GM21390 (cell line): ENCODE data around the gene ALKBH5.
"Not testable (repeated sequence)": the region's sequence is repeated elsewhere in the genome, so short reads cannot be mapped to it uniquely, and the experiment has no call there.

Experiments used
- ATAC-seq: cut with Tn5 transposase; IDR thresholded peaks from one replicate; pipeline ENCODE4 v1.9.1; 2021; ENCODE audit not compliant: unreplicated experiment

The ALKBH5 gene

DNA sequence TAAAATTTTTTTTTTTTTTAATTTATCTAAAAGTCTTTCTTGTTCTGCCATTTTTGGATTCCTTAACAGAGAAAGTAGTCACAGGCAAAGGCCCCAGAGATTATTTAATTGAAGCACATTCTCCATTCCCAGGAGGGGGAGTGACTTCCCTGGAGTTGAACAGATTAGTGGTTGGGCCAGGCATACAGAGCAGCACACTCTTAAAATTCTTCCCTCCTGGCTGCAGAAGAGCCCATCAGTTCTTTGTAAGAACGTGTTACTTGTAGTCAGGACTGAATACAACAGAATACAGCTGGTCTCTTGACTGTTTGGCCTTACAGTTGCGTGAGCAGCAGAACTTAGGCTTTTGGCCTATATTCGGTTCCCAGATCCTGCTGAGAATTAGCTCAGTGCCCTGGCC lies 1.8 kb downstream of the ALKBH5 start:
- no peak for ATAC-seq

GRCh38 chr17:18185832-18186626 lies 2.4 kb downstream of the ALKBH5 start:
- ATAC-seq, result no peak

GRCh38 chr17:18186627-18186982 lies 3.0 kb downstream of the ALKBH5 start:
- no peak for ATAC-seq

- ATAC-seq, result no peak
Measured at GRCh38 chr17:18187226-18187625, 3.6 kb downstream of the ALKBH5 start.

GRCh38 chr17:18187821-18188761 lies 4.5 kb downstream of the ALKBH5 start:
- ATAC-seq, result no peak

GRCh38 chr17:18190628-18191235 lies 7.1 kb downstream of the ALKBH5 start:
- no peak for ATAC-seq

- no peak for ATAC-seq
Measured at GRCh38 chr17:18191236-18191667, 7.6 kb downstream of the ALKBH5 start.

- ATAC-seq, result no peak
Measured at GRCh38 chr17:18191967-18192366, 8.3 kb downstream of the ALKBH5 start.

DNA sequence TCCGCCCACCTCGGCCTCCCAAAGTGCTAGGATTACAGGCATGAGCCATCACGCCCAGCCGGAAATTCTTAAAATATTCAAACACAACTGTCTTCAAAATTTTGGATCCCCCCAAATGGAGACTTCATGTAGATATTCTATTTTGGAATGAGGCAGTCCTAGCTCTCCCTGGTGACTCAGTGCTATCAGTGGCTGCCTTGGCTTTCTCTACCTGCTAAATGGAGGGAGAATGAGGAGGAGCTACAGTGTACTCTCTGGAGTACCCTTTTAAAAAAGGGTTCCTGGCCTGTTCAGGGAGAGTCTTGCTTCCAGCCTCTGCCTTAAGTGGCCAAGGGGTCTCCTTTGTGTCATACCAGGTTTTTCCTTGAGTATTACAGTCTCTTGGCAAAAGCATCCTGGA lies 10.8 kb downstream of the ALKBH5 start:
- no peak for ATAC-seq

DNA sequence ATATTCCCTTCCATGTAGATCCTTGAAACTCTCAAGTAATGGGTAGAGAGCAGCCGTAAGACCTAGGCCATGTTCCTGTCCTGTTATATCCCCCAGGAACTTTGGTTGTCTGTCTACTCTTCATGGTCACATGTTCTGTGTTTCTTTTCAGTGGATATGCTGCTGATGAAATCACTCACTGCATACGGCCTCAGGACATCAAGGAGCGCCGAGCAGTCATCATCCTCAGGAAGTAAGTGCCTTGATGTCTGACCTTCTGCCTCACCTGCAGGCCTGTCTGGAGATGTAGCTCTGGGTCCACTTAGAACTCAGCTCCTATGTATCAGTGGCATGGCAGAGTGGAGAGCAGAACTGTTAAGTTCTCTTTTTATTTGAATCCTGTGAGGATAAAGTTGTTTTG lies 11.2 kb downstream of the ALKBH5 start:
- ATAC-seq, result no peak

- no peak for ATAC-seq
Measured at GRCh38 chr17:18195246-18195645, 11.6 kb downstream of the ALKBH5 start.

DNA sequence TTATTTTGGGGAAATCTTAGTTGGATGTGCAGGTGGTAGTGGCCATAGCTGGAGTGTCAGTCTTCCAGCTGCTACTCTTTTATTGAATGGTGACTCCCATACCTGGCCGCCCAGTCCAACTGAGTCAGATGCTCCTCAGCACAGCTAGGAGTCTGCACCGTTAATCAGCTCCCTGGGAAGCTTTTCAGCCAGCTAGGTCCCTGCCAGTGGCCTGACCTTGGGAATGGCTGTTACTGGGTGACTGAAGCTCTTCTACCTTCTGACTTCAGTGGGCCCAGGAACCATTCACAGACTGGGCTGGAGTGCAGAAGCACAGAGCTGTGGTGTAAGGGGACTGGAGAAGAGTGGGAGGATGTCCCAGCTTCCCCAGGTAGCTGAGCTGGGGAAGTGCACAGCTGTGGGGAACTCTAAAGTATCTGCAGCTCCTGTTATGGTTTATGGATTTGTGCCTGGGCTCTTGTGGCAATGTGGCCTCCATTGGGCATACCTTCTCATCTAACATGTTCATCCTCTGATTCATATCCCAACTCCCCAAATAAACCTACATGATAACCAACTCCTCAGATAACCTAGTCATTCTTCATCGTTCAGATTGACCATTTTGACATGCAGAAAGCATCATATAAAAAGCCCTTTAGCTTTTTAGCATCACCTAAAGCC lies 14.0 kb downstream of the ALKBH5 start:
- no peak for ATAC-seq

DNA sequence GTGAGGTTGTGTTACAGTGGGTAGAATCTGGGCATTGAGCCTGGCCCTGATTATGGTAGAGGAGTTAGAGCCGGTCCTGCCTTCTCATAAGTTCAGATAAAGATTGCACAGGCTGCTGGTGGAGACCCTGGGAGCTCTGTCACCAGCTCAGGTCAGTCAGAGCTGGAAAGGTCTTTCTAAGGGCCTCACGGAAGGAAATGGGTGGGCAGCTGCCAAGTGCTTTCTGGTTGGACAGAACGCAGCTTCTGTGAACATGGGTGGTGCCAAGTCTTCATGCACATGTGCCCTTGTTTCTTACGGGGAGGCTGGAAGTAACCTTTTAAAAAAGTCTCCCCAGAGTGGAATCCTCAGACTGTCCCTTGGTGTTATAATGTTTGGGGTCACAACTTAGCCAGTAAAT lies 14.9 kb downstream of the ALKBH5 start:
- ATAC-seq, result no peak

DNA sequence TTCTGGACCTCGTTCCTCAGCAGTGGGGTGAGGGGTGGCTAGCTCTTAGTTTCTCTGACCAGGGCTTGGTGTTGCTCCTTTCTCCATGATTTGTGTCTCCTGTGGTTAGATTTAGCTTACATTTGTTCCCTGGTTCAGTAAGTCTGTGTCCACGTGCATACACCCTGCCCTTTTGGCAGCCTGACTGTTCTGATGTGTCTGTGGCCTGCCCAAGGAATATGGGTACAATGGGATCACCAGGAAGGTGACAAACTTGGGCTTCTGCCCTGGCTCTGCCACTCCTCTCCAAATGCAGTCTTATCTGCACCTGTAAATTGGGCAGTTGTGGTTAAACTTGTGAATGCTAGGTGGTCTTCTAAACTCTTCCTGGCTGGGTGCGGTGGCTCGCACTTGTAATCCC lies 17.5 kb downstream of the ALKBH5 start:
- no peak for ATAC-seq

- ATAC-seq, result no peak
Measured at GRCh38 chr17:18203308-18203707, 19.7 kb downstream of the ALKBH5 start.

- no peak for ATAC-seq
Measured at GRCh38 chr17:18205861-18206260, 22.2 kb downstream of the ALKBH5 start.

DNA sequence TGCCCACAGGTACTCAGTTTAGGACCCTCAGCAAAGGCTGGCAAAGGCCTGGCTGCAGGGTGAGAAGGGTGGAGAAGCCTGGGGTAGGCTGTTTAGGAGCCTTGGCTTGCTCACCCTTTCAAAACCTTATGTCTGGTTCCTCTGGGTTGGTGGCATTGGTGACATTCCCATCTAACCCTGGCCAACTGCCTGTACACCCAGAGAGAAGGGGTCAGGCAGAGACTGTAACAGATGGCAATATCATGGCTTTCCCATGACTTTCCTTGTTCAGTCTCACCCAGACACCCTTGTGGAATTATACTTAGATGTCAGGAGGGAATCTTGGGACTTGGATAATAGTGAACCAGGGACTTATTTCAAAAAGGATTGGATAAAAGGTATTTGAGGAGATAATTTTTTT lies 23.3 kb downstream of the ALKBH5 start:
- no peak for ATAC-seq

- no peak for ATAC-seq
Measured at GRCh38 chr17:18208092-18208491, 24.5 kb downstream of the ALKBH5 start.

DNA sequence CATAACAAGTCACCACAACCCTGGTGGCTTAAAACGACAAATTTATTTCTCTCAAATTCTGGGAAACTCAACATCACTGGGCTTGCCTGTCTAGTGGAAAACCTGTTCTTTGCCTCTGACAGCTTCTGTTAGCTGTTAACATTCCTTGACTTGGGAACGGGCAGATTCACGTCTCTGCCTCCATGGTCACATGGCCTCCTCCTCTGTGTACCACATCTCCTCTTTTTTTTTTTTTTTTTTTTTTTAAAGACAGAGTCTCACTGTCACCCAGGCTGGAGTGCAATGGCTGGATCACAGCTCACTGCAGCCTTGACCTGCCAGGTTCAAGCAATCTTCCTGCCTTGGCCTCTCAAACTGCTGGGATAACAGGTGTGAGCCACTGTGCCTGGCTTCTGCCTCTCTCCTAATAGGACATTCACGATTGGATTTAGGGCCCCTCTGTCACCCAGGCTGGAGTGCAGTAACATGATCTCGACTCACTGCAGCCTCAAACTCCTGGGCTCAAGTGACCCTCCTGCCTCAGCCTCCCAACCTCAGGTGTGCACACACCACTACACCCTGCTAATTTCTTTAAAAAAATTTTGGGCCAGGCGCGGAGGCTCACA lies 30.1 kb downstream of the ALKBH5 start:
- no peak for ATAC-seq

DNA sequence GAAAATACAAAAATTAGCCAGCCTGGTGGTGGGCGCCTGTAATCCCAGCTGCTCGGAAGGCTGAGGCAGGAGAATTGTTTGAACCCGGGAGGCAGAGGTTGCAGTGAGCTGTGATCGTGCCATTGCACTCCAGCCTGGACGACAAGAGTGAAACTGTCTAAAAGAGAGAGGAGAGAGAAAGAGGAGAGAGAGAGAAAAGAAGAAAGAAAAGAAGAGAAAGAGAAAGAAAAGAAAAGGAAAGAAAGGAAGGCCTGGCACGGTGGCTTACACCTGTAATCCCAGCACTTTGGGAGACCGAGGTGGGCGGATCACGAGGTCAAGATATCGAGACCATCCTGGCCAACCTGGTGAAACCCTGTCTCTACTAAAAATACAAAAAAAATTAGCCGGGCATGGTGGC lies 33.3 kb downstream of the ALKBH5 start:
- not testable (repeated sequence) for ATAC-seq
